Measurements from ENCODE around the gene STARD10. TPM values are rescaled to one million over a fixed set of nuclear protein-coding genes. Genes with fewer than 3 reads are reported as not detected.

Gene STARD10
- total and polyA plus RNA-seq, 2 of the 8 experiments (the other 6 are each of a cell fraction or from before 2014, with no cell fraction given) = 23.7 to 35.7 TPM

DNA sequence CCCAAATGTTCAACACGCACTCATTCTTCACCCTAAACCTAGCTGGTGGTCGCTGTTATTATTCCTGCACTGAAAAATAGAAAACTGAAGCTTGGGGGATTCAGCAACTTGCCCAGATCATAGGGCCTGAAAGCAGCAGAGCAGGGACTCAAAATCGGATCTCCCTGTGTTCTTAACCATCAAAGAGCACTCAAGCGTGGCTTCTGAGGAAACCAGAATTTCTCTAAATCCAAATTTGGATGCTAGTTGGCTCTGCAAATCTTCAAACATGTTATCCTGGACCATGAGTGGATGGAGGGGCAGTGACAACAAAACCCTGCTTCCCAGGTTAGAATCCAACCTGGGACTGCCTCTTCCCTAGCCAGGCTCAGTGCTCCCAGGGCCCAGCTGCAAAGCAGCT, 30.0 kb downstream of the STARD10 start (continued):
- TF ChIP-seq, protein P1, sequence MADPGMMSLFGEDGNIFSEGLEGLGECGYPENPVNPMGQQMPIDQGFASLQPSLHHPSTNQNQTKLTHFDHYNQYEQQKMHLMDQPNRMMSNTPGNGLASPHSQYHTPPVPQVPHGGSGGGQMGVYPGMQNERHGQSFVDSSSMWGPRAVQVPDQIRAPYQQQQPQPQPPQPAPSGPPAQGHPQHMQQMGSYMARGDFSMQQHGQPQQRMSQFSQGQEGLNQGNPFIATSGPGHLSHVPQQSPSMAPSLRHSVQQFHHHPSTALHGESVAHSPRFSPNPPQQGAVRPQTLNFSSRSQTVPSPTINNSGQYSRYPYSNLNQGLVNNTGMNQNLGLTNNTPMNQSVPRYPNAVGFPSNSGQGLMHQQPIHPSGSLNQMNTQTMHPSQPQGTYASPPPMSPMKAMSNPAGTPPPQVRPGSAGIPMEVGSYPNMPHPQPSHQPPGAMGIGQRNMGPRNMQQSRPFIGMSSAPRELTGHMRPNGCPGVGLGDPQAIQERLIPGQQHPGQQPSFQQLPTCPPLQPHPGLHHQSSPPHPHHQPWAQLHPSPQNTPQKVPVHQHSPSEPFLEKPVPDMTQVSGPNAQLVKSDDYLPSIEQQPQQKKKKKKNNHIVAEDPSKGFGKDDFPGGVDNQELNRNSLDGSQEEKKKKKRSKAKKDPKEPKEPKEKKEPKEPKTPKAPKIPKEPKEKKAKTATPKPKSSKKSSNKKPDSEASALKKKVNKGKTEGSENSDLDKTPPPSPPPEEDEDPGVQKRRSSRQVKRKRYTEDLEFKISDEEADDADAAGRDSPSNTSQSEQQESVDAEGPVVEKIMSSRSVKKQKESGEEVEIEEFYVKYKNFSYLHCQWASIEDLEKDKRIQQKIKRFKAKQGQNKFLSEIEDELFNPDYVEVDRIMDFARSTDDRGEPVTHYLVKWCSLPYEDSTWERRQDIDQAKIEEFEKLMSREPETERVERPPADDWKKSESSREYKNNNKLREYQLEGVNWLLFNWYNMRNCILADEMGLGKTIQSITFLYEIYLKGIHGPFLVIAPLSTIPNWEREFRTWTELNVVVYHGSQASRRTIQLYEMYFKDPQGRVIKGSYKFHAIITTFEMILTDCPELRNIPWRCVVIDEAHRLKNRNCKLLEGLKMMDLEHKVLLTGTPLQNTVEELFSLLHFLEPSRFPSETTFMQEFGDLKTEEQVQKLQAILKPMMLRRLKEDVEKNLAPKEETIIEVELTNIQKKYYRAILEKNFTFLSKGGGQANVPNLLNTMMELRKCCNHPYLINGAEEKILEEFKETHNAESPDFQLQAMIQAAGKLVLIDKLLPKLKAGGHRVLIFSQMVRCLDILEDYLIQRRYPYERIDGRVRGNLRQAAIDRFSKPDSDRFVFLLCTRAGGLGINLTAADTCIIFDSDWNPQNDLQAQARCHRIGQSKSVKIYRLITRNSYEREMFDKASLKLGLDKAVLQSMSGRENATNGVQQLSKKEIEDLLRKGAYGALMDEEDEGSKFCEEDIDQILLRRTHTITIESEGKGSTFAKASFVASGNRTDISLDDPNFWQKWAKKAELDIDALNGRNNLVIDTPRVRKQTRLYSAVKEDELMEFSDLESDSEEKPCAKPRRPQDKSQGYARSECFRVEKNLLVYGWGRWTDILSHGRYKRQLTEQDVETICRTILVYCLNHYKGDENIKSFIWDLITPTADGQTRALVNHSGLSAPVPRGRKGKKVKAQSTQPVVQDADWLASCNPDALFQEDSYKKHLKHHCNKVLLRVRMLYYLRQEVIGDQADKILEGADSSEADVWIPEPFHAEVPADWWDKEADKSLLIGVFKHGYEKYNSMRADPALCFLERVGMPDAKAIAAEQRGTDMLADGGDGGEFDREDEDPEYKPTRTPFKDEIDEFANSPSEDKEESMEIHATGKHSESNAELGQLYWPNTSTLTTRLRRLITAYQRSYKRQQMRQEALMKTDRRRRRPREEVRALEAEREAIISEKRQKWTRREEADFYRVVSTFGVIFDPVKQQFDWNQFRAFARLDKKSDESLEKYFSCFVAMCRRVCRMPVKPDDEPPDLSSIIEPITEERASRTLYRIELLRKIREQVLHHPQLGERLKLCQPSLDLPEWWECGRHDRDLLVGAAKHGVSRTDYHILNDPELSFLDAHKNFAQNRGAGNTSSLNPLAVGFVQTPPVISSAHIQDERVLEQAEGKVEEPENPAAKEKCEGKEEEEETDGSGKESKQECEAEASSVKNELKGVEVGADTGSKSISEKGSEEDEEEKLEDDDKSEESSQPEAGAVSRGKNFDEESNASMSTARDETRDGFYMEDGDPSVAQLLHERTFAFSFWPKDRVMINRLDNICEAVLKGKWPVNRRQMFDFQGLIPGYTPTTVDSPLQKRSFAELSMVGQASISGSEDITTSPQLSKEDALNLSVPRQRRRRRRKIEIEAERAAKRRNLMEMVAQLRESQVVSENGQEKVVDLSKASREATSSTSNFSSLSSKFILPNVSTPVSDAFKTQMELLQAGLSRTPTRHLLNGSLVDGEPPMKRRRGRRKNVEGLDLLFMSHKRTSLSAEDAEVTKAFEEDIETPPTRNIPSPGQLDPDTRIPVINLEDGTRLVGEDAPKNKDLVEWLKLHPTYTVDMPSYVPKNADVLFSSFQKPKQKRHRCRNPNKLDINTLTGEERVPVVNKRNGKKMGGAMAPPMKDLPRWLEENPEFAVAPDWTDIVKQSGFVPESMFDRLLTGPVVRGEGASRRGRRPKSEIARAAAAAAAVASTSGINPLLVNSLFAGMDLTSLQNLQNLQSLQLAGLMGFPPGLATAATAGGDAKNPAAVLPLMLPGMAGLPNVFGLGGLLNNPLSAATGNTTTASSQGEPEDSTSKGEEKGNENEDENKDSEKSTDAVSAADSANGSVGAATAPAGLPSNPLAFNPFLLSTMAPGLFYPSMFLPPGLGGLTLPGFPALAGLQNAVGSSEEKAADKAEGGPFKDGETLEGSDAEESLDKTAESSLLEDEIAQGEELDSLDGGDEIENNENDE (IDR thresholded peaks at IDR 0.05; ENCODE audit: insufficient replicate concordance, low read length) = no peak
- TF ChIP-seq USF2 (IDR thresholded peaks at IDR 0.05; ENCODE audit: low read length) (no peak), SAP30 (IDR thresholded peaks at IDR 0.05; ENCODE audit: insufficient read depth, insufficient replicate concordance, low read length) (no peak), CBX8 (IDR thresholded peaks at IDR 0.05; ENCODE audit: borderline replicate concordance, low read depth, low read length) (no peak)
- TF ChIP-seq, protein P2, sequence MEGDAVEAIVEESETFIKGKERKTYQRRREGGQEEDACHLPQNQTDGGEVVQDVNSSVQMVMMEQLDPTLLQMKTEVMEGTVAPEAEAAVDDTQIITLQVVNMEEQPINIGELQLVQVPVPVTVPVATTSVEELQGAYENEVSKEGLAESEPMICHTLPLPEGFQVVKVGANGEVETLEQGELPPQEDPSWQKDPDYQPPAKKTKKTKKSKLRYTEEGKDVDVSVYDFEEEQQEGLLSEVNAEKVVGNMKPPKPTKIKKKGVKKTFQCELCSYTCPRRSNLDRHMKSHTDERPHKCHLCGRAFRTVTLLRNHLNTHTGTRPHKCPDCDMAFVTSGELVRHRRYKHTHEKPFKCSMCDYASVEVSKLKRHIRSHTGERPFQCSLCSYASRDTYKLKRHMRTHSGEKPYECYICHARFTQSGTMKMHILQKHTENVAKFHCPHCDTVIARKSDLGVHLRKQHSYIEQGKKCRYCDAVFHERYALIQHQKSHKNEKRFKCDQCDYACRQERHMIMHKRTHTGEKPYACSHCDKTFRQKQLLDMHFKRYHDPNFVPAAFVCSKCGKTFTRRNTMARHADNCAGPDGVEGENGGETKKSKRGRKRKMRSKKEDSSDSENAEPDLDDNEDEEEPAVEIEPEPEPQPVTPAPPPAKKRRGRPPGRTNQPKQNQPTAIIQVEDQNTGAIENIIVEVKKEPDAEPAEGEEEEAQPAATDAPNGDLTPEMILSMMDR (IDR thresholded peaks at IDR 0.05; ENCODE audit: control extremely low read depth in 1 of 3, insufficient read depth in 1 of 3, low read depth in 1 of 3, low read length in 3 of 3) = no peak
- TF ChIP-seq, protein P3, sequence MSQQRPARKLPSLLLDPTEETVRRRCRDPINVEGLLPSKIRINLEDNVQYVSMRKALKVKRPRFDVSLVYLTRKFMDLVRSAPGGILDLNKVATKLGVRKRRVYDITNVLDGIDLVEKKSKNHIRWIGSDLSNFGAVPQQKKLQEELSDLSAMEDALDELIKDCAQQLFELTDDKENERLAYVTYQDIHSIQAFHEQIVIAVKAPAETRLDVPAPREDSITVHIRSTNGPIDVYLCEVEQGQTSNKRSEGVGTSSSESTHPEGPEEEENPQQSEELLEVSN (IDR thresholded peaks at IDR 0.05) = no peak

Measured in H1 (cell line).